Type B pancreatic cell (in vitro differentiated cells): ENCODE data around the gene ZNF780A. TPM values are rescaled to one million over a fixed set of nuclear protein-coding genes. Genes with fewer than 3 reads are reported as not detected.
"Not testable (repeated sequence)": the region's sequence is repeated elsewhere in the genome, so short reads cannot be mapped to it uniquely, and the experiment has no call there.

Experiments
- DNase-seq: peaks from one replicate; pipeline ENCODE4 v3.0.0; 2021; ENCODE audit warnings: mixed read lengths; ENCODE audit not compliant: unreplicated experiment; ENCODE audit errors: extremely low spot score
- H3K27ac Mint-ChIP-seq: 2 replicates; pipeline ENCODE4 v1.8.0; 2021; ENCODE audit warnings: mild to moderate bottlenecking, mixed read lengths
- H3K27me3 Mint-ChIP-seq: 2 replicates; pipeline ENCODE4 v1.8.0; 2021; ENCODE audit warnings: mixed read lengths
- H3K36me3 Mint-ChIP-seq: 2 replicates; pipeline ENCODE4 v1.8.0; 2021; ENCODE audit warnings: mixed read lengths
- H3K4me1 Mint-ChIP-seq: one replicate; pipeline ENCODE4 v1.8.0; 2021; ENCODE audit warnings: mixed read lengths; ENCODE audit not compliant: unreplicated experiment
- H3K4me3 Mint-ChIP-seq: 2 replicates; pipeline ENCODE4 v1.8.0; 2021; ENCODE audit warnings: mild to moderate bottlenecking, mixed read lengths
- H3K9me3 Mint-ChIP-seq: 2 replicates; pipeline ENCODE4 v1.8.0; 2021; ENCODE audit warnings: mixed read lengths
- total RNA-seq: library from RNA; stranded (reverse); gene quantifications from 2 replicates; pipeline ENCODE4 v1.2.1, GENCODE V29; 2021; ENCODE audit warnings: low replicate concordance
- TF ChIP-seq, protein P1 (sequence below): fragments of 200-600 bp; sonication (generic); conservative IDR thresholded peaks from 2 replicates; pipeline ENCODE4 v1.5.0; 2021; ENCODE audit warnings: antibody characterized with exemption, mild to moderate bottlenecking

The ZNF780A gene
- total RNA-seq, 1 donor from 2014 or later: 21.2 TPM

- Mint-ChIP-seq H3K4me3 (peak within 1 kb of the TSS; percentile 100), H3K9me3 (peaks cover 34% of the 10 kb centered on the region), H3K36me3 (peaks cover 32% of the 10 kb centered on the region), H3K27me3 (no peaks in the 10 kb centered on the region), H3K27ac (peak within 1 kb of the TSS; percentile 87), H3K4me1 (peaks cover 35% of the 10 kb centered on the region)
- TF ChIP-seq, protein P1, sequence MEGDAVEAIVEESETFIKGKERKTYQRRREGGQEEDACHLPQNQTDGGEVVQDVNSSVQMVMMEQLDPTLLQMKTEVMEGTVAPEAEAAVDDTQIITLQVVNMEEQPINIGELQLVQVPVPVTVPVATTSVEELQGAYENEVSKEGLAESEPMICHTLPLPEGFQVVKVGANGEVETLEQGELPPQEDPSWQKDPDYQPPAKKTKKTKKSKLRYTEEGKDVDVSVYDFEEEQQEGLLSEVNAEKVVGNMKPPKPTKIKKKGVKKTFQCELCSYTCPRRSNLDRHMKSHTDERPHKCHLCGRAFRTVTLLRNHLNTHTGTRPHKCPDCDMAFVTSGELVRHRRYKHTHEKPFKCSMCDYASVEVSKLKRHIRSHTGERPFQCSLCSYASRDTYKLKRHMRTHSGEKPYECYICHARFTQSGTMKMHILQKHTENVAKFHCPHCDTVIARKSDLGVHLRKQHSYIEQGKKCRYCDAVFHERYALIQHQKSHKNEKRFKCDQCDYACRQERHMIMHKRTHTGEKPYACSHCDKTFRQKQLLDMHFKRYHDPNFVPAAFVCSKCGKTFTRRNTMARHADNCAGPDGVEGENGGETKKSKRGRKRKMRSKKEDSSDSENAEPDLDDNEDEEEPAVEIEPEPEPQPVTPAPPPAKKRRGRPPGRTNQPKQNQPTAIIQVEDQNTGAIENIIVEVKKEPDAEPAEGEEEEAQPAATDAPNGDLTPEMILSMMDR: no peak
- peak; percentile 71 for DNase-seq
Measured at GRCh38 chr19:40055832-40056504, 34.8 kb downstream of the ZNF780A start, which contains the start of gene ZNF780B. Gene ZNF780B, minus strand, starts transcription at chr19:40056231. Its CDS starts 5,899 bp downstream, at chr19:40050332.

DNA sequence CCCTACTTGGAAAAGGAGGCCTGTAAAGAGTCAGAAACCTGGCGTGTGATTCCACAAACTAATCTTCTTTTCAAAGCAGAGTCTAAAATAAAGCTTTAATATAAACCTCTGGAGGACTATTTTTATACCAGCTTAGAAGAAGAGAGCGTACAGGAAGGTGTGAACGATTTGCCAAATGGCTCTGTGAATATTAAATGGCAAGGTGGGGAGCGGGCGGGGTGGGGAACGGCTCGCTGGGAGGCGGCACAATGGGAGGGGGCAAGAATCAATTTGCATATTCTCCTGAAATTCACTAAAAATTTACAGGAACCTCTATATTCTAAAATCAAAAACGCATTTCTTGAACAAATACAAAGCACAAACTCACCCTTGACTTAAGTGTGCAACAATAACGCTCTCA, 35.7 kb downstream of the ZNF780A start:
- TF ChIP-seq, protein P1: no peak
- H3K9me3 Mint-ChIP-seq: peaks cover 38% of the 10 kb centered on the region
- H3K4me1 Mint-ChIP-seq: peaks cover 35% of the 10 kb centered on the region
- H3K27me3 Mint-ChIP-seq: no peaks in the 10 kb centered on the region
- H3K27ac Mint-ChIP-seq: peak overlapping the region; percentile 87
- DNase-seq: no peak
- H3K4me3 Mint-ChIP-seq: peak overlapping the region; percentile 100
- H3K36me3 Mint-ChIP-seq: peaks cover 38% of the 10 kb centered on the region

GRCh38 chr19:40054632-40055031, 36.1 kb downstream of the ZNF780A start:
- TF ChIP-seq, protein P1: no peak
- Mint-ChIP-seq H3K27ac (no peak overlapping the region), H3K27me3 (no peaks in the 10 kb centered on the region), H3K4me3 (peak overlapping the region; percentile 100), H3K36me3 (peaks cover 39% of the 10 kb centered on the region), H3K4me1 (peaks cover 35% of the 10 kb centered on the region), H3K9me3 (peaks cover 35% of the 10 kb centered on the region)
- no peak for DNase-seq

DNA sequence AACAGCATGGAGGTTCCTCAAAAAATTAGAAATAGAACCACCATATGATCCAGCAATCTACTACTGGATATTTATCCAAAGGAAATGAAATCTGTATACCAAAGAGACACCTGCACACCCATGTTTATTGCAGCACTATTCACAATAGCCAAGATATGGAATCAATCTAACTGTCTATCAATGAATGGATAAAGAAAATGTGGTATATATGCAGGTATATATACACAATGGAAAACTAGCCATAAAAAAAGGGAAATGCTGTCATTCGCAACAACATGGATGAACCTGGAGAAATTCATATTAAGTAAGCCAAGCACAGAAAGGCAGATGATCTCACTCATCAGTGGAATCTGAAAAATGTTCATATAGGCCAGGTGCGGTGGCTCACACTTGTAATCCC, 37.3 kb downstream of the ZNF780A start:
- TF ChIP-seq, protein P1: no peak

GRCh38 chr19:40041718-40042117, 49.0 kb downstream of the ZNF780A start:
- H3K27me3 Mint-ChIP-seq, H3K4me3 Mint-ChIP-seq, H3K4me1 Mint-ChIP-seq, DNase-seq, H3K27ac Mint-ChIP-seq: not testable (repeated sequence)
- Mint-ChIP-seq H3K36me3 (peaks cover 49% of the 10 kb centered on the region), H3K9me3 (peaks cover 18% of the 10 kb centered on the region)

More for the DNA sequence above, 37.3 kb downstream of the ZNF780A start:
- Mint-ChIP-seq H3K9me3 (peaks cover 35% of the 10 kb centered on the region), H3K27me3 (no peaks in the 10 kb centered on the region), H3K27ac (no peak overlapping the region), H3K36me3 (peaks cover 47% of the 10 kb centered on the region), H3K4me1 (peaks cover 35% of the 10 kb centered on the region), H3K4me3 (peak overlapping the region; percentile 100)
- no peak for DNase-seq

GRCh38 chr19:40038047-40038446, 52.7 kb downstream of the ZNF780A start:
- H3K4me1 Mint-ChIP-seq, H3K4me3 Mint-ChIP-seq, H3K27ac Mint-ChIP-seq, DNase-seq, H3K27me3 Mint-ChIP-seq: not testable (repeated sequence)
- H3K36me3 Mint-ChIP-seq: peaks cover 51% of the 10 kb centered on the region
- peaks cover 19% of the 10 kb centered on the region for H3K9me3 Mint-ChIP-seq
